HG03097 (cell line): Measurements from ENCODE around the gene ME1.
A peak's percentile ranks its signal among the peaks of the same experiment; 100 is the strongest.
"Not testable (repeated sequence)": the region's sequence is repeated elsewhere in the genome, so short reads cannot be mapped to it uniquely, and the experiment has no call there.

ENCODE experiments used
- ATAC-seq: cut with Tn5 transposase; IDR thresholded peaks from one replicate; pipeline ENCODE4 v1.9.1; 2021; ENCODE audit not compliant: unreplicated experiment, low FRiP score

Gene ME1

GRCh38 chr6:83430611-83431544 is at the start of gene ME1:
TSS of gene ME1 (minus strand) at chr6:83431051. CDS start at chr6:83430954, 97 bp downstream.
- peak; percentile 79 for ATAC-seq

- no peak for ATAC-seq
Observed at GRCh38 chr6:83480470-83480869, 49.6 kb upstream of the ME1 start.

- ATAC-seq, result no peak
Observed at GRCh38 chr6:83479389-83479788, 48.5 kb upstream of the ME1 start.

GRCh38 chr6:83476971-83477370 is 46.1 kb upstream of the ME1 start:
- ATAC-seq, result no peak

GRCh38 chr6:83474309-83474708 is 43.5 kb upstream of the ME1 start:
- no peak for ATAC-seq

- no peak for ATAC-seq
Observed at GRCh38 chr6:83472767-83473166, 41.9 kb upstream of the ME1 start.

- ATAC-seq, result no peak
Observed at GRCh38 chr6:83470587-83470986, 39.7 kb upstream of the ME1 start.

- ATAC-seq, result no peak
Observed at GRCh38 chr6:83470001-83470400, 39.1 kb upstream of the ME1 start.

- ATAC-seq, result no peak
Observed at GRCh38 chr6:83467620-83468036, 36.8 kb upstream of the ME1 start.

GRCh38 chr6:83466328-83466727 is 35.5 kb upstream of the ME1 start:
- no peak for ATAC-seq

- no peak for ATAC-seq
Observed at GRCh38 chr6:83464381-83465140, 33.7 kb upstream of the ME1 start.

- no peak for ATAC-seq
Observed at GRCh38 chr6:83463886-83464285, 33.0 kb upstream of the ME1 start.

- no peak for ATAC-seq
Observed at GRCh38 chr6:83462524-83462923, 31.7 kb upstream of the ME1 start.

- ATAC-seq, result no peak
Observed at GRCh38 chr6:83461438-83461837, 30.6 kb upstream of the ME1 start.

GRCh38 chr6:83459663-83460062 is 28.8 kb upstream of the ME1 start:
- ATAC-seq, result no peak

GRCh38 chr6:83450015-83450414 is 19.2 kb upstream of the ME1 start:
- ATAC-seq, result not testable (repeated sequence)

GRCh38 chr6:83444086-83444699 is 13.3 kb upstream of the ME1 start:
- not testable (repeated sequence) for ATAC-seq

GRCh38 chr6:83443516-83443915 is 12.7 kb upstream of the ME1 start:
- no peak for ATAC-seq

- no peak for ATAC-seq
Observed at GRCh38 chr6:83442752-83443151, 11.9 kb upstream of the ME1 start.

- ATAC-seq, result no peak
Observed at GRCh38 chr6:83439201-83439600, 8.3 kb upstream of the ME1 start.

GRCh38 chr6:83436674-83437073 is 5.8 kb upstream of the ME1 start:
- no peak for ATAC-seq
